ENCODE results near the gene VPS33A. TPM values are rescaled to one million over a fixed set of nuclear protein-coding genes. Genes with fewer than 3 reads are reported as not detected.

VPS33A gene
- 33.4 and 48.0 TPM in 2 replicates for total RNA-seq (2014; rRNA removed; shearing (Covaris generic))
- 19.5 and 20.6 TPM in 2 replicates for polyA plus RNA-seq (2016; fragmentation: Nextera tagmentation; extraction: Ambion mirVana)
- long read RNA-seq, full-length matches to known transcripts: 25 of 34 reads
- long read RNA-seq, partial matches to known transcripts: 3 of 34 reads
- long read RNA-seq, other reads (novel, unspliced or antisense): 6 of 34 reads

DNA sequence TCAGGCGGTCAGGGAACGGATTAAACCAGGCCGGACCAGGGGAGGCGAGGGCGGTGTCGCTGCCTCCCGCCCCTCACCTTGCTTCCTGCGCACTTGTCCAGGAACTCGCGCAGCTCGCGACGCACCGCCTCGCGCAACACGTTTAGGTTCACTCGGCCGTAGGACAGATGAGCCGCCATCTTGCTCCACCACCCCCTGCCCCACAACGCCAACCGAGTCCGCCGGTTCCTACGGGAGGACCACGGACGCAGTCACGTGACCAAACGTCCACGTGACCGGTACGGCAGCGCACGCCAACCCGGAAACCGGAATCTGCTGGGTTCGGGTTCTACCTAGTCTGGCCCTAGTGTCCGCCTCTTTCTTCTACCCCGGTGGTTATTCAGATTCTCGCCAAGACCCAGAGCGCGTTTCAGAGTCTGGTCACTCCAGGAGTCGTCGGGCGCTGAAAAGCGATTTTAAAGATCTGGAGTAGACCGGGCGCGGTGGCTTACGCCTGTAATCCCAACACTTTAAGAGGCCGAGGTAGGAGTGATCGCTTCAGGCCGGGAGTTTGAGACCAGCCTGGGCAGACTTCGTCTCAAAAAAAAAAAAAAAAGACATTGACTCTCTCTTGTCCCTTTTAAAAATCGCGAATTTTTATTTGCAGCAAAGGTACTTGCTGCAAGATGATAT lies at the start of gene VPS33A:
Gene VPS33A (minus strand): TSS at position 265 of the 672 bp plus-strand sequence. CDS start 86 bp downstream, at position 179.
- peak within 1 kb of the TSS; percentile 92 for H3K27ac ChIP-seq (ENCODE audit: low read depth)
- H3K27me3 ChIP-seq (ENCODE audit: insufficient read depth): no peaks in the 10 kb centered on the region
- H3K27ac Mint-ChIP-seq: peak within 1 kb of the TSS; percentile 99
- peak; percentile 96 for ATAC-seq
- H3K4me3 Mint-ChIP-seq: peak within 1 kb of the TSS; percentile 96
- H3K4me3 ChIP-seq: peak within 1 kb of the TSS; percentile 88
- peak; percentile 98 for DNase-seq (ENCODE audit: low spot score)
- H3F3A ChIP-seq (replicated peaks; ENCODE audit: low read depth): no peaks in the 10 kb centered on the region
- H3K4me1 Mint-ChIP-seq: no peaks in the 10 kb centered on the region; the same call in 2 of the 3 replicates
- H3K36me3 ChIP-seq (ENCODE audit: insufficient read depth): peaks cover 5% of the 10 kb centered on the region; the same call in 1 of the 2 replicates
- H3K4me2 ChIP-seq: peak within 1 kb of the TSS; percentile 89
- H4K20me1 ChIP-seq (replicated peaks; ENCODE audit: insufficient read depth): no peaks in the 10 kb centered on the region
- H3K79me2 ChIP-seq (replicated peaks; ENCODE audit: insufficient read depth): peaks cover 11% of the 10 kb centered on the region
- peaks cover 15% of the 10 kb centered on the region for H3K27me3 Mint-ChIP-seq (ENCODE audit: insufficient read depth, low read depth, poor library complexity)
- H3K4me1 ChIP-seq (ENCODE audit: insufficient read depth): peaks cover 7% of the 10 kb centered on the region
- peak within 1 kb of the TSS; percentile 90 for H2AFZ ChIP-seq
- H3K9me2 ChIP-seq (ENCODE audit: insufficient read depth): no peaks in the 10 kb centered on the region
- peaks cover 22% of the 10 kb centered on the region for H3K36me3 Mint-ChIP-seq (ENCODE audit: low read depth)
- no peak for TF ChIP-seq ZNF331 (CRISPR knock-in tag; IDR thresholded peaks at IDR 0.05; ENCODE audit: low read depth)
- TF ChIP-seq, protein P1, sequence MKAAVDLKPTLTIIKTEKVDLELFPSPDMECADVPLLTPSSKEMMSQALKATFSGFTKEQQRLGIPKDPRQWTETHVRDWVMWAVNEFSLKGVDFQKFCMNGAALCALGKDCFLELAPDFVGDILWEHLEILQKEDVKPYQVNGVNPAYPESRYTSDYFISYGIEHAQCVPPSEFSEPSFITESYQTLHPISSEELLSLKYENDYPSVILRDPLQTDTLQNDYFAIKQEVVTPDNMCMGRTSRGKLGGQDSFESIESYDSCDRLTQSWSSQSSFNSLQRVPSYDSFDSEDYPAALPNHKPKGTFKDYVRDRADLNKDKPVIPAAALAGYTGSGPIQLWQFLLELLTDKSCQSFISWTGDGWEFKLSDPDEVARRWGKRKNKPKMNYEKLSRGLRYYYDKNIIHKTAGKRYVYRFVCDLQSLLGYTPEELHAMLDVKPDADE (IDR thresholded peaks at IDR 0.05): peak; percentile 85
- peak; percentile 74 for TF ChIP-seq CREB1 (CRISPR knock-in tag; IDR thresholded peaks at IDR 0.05; ENCODE audit: low read depth)
- TF ChIP-seq POLR2AphosphoS5 (IDR thresholded peaks at IDR 0.05; ENCODE audit: low read depth): peak; percentile 95
- H3K9me3 Mint-ChIP-seq: peaks cover 3% of the 10 kb centered on the region

DNA sequence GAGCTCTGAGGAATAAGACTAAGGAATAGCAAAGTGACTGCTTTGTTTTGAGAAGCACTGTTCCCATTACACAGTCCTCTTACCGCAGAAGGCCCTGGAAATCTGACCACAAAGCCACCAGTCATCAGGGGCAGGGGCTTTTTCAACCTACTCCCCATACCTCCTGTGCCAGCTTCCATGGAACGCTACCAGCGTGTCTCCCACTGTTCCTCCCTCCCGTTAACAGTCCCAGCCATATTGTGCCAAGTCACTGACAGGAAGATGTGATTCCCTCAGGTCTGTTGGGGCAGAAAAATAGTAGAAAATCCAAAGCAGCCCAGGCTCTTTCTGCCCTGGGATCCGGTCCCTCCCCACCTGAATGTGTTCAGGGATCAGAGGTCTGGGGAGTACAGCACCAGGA lies 46.6 kb upstream of the VPS33A start:
- Mint-ChIP-seq H3K36me3 (ENCODE audit: low read depth) (no peaks in the 10 kb centered on the region; the same call in 2 of the 3 replicates), H3K4me3 (no peak overlapping the region), H3K27ac (peak overlapping the region; percentile 89), H3K9me3 (no peaks in the 10 kb centered on the region), H3K27me3 (ENCODE audit: insufficient read depth, low read depth, poor library complexity) (no peaks in the 10 kb centered on the region), H3K4me1 (no peaks in the 10 kb centered on the region)
- Histone ChIP-seq H3F3A (replicated peaks; ENCODE audit: low read depth) (no peaks in the 10 kb centered on the region), H3K4me2 (no peak overlapping the region), H3K27me3 (ENCODE audit: insufficient read depth) (no peaks in the 10 kb centered on the region), H2AFZ (no peak overlapping the region), H3K9me2 (ENCODE audit: insufficient read depth) (no peaks in the 10 kb centered on the region), H3K4me3 (no peak overlapping the region), H3K4me1 (ENCODE audit: insufficient read depth) (no peaks in the 10 kb centered on the region), H3K36me3 (ENCODE audit: insufficient read depth) (no peaks in the 10 kb centered on the region), H3K27ac (ENCODE audit: low read depth) (no peak overlapping the region), H4K20me1 (replicated peaks; ENCODE audit: insufficient read depth) (no peaks in the 10 kb centered on the region), H3K79me2 (replicated peaks; ENCODE audit: insufficient read depth) (no peaks in the 10 kb centered on the region)
- DNase-seq (ENCODE audit: low spot score): no peak
- ATAC-seq: no peak
- TF ChIP-seq, protein P2, sequence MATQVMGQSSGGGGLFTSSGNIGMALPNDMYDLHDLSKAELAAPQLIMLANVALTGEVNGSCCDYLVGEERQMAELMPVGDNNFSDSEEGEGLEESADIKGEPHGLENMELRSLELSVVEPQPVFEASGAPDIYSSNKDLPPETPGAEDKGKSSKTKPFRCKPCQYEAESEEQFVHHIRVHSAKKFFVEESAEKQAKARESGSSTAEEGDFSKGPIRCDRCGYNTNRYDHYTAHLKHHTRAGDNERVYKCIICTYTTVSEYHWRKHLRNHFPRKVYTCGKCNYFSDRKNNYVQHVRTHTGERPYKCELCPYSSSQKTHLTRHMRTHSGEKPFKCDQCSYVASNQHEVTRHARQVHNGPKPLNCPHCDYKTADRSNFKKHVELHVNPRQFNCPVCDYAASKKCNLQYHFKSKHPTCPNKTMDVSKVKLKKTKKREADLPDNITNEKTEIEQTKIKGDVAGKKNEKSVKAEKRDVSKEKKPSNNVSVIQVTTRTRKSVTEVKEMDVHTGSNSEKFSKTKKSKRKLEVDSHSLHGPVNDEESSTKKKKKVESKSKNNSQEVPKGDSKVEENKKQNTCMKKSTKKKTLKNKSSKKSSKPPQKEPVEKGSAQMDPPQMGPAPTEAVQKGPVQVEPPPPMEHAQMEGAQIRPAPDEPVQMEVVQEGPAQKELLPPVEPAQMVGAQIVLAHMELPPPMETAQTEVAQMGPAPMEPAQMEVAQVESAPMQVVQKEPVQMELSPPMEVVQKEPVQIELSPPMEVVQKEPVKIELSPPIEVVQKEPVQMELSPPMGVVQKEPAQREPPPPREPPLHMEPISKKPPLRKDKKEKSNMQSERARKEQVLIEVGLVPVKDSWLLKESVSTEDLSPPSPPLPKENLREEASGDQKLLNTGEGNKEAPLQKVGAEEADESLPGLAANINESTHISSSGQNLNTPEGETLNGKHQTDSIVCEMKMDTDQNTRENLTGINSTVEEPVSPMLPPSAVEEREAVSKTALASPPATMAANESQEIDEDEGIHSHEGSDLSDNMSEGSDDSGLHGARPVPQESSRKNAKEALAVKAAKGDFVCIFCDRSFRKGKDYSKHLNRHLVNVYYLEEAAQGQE (IDR thresholded peaks at IDR 0.05; ENCODE audit: unreplicated experiment): no peak
- TF ChIP-seq ZNF114 (CRISPR knock-in tag; IDR thresholded peaks at IDR 0.05) (no peak), JUNB (IDR thresholded peaks at IDR 0.05; ENCODE audit: unreplicated experiment) (no peak)

Measured in GM23338 (cell line).